HG03521 (cell line): ENCODE results near the gene FHIT.
"Not testable (repeated sequence)": the region's sequence is repeated elsewhere in the genome, so short reads cannot be mapped to it uniquely, and the experiment has no call there.

Source experiments
- ATAC-seq: cut with Tn5 transposase; IDR thresholded peaks from one replicate; pipeline ENCODE4 v1.9.1; 2021; ENCODE audit warnings: mild to moderate bottlenecking, moderate library complexity; ENCODE audit not compliant: unreplicated experiment

The FHIT gene

DNA sequence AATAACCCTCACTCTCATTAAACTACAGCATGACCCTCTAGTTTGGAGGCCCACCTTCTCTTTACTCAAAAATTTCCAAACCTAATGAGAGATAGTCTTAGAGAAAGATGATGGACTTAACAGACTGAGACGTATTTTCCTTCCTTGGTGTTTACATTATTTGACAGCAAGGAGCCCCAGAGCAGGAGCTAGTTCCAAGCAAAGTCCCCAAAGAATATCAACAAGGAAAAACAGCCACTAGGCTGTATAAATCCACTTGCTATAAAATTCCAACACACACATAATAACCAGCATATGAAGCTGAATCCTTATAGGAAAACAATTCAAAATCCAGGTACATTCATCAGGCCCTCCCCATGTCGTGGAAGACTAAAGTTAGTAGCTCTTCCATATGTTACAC is 660.0 kb downstream of the FHIT start:
- ATAC-seq, result no peak

DNA sequence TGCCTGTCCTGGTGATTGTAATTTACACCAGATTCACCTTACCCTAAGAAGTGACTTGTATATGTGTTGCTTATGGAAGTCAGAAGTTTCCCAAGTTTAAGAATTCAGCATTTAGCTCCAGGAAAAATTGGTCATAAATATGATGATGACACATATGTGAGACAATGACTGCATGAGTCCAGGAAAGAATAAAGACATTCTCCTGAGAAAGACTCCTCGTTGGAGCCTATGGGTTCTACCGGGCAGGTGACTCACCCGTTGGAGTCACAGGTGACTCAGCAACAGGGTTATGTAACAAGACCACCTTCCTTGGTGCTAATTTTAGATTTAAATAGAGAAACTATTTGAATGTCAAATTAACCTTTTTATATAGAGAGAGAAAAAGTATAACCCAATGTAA is 662.4 kb downstream of the FHIT start:
- ATAC-seq, result no peak

DNA sequence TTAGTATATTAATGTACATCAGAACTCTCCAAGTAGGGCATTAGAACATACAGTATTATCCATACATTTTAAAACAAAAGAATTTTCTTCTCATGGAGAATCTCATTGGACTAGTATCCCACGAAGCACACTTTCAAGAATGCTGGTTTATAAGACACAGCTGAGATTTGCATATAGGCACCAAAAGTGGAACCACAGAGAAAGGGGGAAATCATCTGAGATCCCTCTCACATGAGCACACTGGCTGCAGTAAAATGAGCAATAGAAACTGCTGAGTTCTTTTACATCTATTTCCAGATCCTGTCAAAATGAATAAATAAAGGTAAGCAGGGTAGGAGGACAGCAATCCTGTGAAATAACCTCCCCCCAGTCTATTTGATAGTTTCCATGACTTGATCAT is 665.3 kb downstream of the FHIT start:
- ATAC-seq, result no peak

DNA sequence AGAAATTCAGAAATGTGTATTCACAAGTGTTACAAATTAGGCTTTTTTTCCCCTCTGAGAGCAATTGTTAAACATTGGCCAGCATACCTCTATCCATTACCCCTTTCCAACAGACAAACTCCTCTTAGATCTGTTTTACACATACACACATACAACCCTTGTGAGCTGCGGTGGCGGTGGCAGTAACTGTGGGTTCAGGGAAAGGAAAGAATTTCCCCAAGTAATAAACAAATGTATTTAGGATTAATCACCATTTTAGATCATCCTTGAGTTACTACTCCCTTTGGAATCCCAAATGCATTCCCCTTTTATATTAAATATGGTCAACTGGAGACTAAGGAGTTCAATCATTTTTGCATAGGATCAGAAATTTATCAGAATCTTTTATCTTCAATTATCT is 667.0 kb downstream of the FHIT start:
- no peak for ATAC-seq

DNA sequence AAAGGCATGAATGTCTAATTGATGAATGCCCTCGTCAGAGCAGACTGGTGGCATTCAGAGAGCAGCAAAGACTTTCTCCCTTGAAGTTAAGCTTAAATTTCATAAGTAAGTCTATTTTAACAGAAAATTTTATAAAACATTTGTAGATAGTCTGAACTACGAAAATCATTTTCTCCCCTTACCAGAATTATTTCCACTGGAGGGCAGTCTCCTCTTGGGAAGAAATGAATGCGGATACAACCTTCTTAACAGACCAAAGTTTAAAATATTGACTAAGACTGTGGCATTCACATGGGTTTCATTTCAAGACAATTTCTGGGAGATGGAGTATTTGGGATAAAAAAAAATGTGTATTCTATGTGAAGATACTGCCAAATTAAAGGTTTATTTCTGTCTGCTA is 669.0 kb downstream of the FHIT start:
- no peak for ATAC-seq

DNA sequence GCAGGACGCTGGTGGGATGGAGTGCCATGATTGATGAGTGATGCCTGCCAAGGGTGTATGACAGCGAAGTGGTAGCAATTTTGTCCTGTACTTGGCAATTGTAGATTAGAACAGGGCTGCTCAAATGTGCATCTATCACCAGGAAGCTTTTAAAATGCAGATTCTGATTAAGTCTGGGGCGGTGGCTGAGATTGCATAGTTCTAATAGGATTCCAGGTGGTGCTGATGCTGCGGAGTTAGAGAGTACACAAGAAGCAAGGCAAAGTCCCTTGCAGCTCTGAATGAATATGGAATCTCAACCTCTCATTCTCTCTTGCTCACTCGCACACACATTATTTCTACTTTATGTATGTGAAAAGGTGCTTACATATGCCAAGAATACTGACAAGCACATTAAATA is 670.4 kb downstream of the FHIT start:
- ATAC-seq, result no peak

DNA sequence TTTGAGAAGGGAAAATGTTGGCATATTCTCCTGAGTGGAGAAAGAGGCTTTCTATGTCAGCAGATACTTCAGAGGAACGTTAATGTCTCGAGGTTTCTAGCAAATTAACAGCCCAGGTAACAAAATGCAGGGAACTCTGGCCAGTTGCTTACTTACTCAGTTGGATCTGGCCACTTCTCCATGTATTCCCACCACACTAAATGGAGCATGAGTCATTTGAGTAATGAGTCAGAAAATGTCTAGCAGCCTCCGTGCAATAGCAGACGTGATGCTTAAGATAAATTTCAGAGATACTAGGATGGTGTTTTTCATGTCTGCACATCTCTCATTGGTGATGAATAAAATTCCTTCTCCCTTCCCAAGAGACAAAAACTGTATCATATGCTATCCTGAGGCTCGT is 671.5 kb downstream of the FHIT start:
- ATAC-seq, result no peak

DNA sequence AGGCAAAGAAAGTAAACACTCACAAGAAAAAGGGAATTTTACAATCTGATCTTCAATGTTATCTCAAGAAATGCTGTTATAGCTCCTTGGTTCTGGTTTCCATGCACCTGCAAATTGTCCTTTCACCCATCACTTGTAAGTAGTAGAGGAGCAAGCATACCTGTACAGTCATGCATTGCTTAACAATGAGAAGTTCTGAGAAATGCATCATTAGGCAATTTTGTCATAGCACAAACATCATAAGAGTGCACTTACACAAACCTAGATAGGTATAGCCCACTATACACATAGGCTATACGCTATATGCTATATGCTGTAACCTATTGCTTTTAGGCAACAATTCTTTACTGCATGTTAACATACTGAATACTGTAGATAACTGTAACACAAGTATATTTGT is 672.3 kb downstream of the FHIT start:
- ATAC-seq, result no peak

DNA sequence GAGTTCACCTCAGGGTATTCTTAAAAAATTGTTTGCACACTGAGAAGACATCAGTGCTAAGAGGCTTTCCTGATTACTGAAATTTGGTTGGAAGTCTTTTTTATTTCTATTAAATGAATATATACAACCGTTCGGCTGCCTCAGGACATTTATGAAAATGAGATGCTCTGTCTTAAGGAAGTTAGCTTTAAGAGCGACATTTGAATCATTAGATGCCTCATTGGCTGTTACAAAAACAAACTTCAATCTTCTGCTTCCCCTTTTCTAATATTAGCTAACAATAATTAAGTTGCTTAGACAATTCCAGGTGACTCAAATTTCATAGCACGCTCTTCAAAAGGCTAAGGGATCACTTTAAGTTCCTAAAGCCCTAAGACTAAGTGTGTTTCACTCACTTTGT is 673.7 kb downstream of the FHIT start:
- no peak for ATAC-seq

DNA sequence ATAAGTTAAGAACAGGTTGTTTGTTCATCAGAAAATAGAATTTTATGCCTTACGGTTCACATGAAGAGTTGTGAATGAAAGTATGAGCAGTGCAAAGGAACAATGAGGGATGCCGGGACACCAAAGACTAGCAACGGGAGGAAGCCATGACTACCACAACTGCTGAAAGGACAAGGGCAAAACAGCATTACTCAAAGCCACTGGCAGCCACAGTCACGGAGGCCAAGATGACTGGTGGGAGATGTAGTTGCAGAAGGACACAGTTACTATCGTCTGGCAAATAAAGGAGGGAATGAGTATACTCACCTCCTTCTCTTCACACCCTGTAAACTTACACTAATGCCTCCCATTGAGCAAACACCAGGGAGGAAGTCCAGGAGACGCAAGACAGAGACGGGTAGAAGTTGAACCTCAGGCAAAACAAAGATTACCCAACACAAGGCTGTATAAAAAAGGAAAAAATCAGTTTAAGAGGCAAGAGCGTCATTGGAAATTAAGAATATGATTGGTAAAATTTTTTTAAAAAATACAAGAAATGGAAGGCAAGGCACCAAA is 675.5 kb downstream of the FHIT start:
- ATAC-seq, result no peak

DNA sequence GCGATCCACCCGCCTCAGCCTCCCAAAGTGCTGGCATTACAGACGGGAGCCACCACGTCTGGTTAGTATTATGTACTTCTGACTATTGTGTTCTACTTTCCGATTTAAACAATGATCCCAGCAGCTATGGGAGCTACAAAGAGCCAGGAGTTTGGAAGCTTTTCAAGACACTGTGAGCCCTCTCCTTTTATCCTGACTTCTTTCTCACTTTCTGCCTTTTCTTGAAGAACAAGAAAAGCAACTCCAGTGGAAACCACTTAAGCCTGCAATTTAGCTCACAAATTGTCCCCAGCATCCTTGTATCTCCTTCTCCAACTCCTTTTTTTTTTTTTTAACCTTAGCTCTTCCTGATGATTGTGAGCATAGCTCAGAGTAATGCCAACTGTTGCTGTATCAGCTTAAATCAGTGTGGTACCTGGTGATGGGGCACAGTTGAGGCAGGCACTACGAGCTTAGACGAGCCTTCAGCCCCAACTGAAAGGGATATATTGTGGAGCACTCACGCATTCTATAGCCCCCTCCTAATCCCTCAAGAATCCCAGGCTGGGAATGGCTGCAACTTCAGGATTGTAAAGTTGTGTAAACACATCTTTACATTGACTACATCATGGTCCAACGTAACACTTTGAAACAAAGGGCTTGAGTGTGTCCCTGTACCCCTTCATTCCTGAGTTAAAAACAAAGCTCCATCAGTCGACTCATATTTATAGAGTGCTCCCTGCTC is 677.0 kb downstream of the FHIT start:
- no peak for ATAC-seq

DNA sequence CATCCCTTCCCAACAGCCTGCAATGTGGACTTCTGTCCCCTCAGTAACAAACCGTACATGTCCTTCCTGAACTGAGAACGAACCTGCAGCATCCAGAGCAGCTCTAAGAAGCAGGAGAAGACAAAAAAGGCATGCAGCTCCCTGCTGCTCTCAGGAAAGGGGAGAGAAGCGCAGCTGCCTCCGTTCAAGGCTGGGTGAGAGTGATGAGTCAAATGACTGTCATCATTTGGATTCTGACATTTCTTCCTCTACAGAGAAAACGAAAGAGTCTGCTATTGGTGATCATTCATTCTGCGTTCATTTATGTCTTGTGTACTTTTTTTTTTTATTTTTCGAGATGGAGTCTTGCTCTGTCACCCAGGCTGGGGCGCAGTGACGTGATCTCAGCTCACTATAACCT is 677.8 kb downstream of the FHIT start:
- ATAC-seq, result no peak

DNA sequence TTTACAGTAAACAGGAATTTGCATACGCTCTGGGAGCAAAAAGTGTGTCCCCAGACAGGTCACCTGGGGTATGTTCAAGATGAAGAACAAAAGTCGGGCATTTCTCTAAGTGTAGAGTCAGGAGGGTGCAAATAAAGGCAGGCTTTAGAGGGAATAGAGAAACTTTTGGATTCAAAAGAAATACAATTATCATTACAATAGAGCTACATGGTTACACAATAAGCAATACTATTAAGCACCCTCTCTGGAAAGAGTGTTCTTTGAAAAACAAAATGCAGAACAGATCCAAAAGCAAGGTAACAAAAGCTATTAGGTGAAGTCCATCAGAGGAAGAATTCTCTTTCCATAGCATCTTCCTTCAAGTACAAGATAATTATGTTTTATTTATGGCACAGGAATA is 679.7 kb downstream of the FHIT start:
- ATAC-seq, result no peak

DNA sequence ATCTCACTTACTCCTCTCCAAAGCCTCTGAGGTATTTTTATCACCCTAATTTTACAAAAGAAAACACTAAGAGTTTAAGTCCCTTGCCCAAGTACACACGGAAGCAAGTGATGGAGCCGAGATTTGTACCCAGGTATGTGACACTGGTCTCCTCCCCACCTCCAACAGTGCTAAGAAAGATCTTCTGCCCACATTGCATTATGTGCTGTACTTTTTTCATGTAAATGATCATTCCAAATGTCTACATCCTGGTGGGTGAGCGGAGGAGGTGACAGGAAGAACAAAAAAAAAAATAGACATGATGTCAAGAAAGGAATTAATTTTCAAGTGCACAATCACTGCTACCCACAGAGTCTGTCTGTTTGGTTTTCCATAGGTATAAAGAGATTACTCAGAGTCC is 694.1 kb downstream of the FHIT start:
- ATAC-seq, result no peak

DNA sequence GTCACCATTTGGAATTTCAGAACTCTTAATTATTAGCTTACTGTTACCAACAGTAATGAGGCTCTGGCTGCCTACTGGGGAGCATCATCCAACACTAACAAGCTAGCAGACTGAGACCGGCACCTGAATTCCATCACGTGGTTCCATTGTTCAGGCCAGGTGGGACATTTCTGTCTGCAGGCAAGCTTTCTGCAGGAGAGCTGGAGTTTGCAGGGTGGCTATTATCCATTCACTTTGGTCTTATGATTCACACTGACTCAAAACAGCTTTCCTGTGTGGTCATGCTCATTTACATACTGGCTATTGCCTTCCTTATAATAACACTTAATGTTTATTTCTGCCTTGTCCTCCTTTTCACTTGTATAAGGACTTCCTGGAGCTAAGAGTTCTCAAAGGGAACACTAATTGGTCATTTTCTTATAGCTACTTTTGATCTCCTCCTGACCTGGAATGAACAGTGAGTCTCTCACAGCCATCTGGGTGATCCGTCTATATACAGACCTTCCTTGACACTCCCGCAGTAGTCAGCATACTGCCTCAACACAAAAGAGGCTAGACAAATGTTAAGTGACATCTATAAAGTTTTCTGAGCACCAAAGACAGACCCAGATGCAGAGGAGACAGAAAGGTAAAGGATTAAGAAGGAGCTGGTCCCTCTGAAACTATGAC is 695.4 kb downstream of the FHIT start:
- peak; percentile 83 for ATAC-seq

DNA sequence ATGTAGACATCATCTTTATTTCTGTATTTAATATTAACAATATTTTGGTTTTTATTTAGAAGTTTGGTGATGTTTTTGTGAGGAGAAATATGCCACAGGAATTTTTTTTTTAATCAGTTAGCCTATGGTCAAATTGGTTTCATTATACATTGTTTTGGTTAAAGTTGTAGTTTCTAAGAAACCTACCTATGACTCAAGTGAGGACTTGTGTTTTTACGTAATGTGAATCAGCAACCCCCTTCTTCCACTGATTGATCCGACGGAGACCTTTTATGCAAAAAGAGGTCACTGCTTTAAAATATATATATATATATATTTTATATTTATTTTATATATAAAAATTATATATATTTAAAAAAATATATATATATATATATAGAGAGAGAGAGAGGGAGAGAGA is 698.1 kb downstream of the FHIT start:
- ATAC-seq, result no peak

DNA sequence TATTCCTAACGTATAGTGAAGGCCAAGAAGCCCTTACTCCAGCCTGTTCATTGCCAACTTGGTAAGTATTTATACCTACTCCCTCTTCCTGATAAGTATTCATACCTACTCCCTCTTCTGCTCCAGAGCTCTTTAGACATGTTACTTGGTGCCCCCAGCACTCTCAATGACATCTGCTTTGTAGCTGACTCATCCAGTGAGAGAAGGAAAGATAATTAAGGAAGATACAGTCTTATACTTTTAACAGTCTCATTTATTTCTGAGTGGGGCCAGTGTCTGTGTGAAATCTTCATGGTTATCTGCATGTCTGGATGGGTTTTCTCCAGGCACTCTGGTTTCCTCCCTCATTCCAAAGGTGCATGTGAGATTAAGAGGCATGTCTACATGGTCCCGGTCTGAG is 698.7 kb downstream of the FHIT start:
- no peak for ATAC-seq

DNA sequence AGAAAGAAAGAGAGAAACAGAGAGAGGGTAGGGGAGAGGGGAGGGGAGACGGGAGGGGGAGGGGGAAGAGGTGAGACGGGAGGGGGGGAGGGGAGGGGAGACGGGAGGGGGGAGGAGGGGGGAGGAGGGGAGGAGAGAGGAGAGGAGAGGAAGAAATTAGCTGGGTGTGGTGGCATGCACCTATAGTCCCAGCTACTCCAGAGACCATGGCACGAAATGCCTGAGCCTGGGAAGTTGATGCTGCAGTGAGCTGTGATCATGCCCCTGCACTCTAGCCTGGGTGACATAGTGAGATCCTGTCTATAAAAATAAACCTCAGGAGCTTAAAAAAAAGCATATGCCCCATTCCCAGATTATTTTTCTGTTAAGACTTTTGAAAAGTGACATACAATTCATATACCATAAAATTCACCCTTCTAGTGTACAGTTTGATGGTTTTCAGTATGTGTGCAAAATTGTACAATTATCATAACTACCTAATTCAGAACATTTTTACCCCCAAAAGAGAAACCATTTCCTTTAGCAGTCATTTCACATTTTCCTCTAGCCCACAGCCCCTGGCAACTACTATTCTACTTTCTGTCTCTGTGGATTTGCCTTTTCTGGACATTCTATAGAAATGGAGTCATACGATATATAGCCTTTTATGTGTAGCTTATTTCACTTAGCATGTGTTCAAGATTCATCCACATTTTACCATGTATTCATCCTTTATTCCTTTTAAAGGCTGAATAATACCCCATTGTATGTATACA is 699.6 kb downstream of the FHIT start:
- ATAC-seq, result no peak

DNA sequence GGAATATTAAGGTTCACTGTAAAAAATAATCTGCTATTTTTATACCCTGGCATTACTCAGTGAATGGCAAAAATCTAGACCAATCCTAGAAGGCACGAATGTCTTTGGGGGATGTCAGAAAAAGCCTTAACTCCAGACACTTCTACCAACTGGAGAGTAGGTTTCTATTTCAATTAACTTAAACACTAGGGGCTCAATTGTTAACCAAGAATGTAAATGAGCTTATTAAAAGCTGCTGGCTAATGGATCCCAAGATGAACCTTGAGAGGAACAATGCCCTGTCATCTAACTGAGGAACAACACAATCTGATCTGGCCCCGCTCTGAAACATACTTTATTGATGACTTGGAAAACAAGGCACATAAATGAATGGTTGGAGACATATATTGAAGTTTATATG is 701.4 kb downstream of the FHIT start:
- ATAC-seq, result no peak

DNA sequence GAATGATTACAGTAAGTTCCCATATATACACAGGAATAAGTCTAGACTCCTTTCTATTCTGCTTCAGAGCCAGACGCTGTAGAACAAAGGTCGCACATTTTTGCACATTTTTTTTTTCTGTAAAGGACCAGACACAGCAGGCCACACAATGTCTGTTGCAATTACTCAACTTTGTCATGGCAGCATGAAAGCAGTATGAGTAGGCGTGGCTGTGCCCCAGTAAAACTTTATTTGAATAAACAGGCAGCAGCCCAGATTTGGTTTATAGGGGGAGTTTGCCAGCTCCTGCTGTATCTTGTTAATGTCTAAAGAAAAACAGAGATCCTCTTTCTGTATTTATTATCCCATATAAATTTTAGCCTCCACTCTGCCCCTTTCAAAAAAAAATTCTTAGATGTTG is 708.3 kb downstream of the FHIT start:
- no peak for ATAC-seq

DNA sequence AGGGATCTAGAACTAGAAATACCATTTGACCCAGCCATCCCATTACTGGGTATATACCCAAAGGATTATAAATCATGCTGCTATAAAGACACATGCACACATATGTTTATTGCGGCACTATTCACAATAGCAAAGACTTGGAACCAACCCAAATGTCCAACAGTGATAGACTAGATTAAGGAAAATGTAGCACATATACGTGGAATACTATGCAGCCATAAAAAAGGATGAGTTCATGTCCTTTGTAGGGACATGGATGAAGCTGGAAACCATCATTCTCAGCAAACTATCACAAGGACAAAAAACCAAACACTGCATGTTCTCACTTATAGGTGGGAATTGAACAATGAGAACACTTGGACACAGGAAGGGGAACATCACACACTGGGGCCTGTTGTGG is 711.9 kb downstream of the FHIT start:
- ATAC-seq, result not testable (repeated sequence)

DNA sequence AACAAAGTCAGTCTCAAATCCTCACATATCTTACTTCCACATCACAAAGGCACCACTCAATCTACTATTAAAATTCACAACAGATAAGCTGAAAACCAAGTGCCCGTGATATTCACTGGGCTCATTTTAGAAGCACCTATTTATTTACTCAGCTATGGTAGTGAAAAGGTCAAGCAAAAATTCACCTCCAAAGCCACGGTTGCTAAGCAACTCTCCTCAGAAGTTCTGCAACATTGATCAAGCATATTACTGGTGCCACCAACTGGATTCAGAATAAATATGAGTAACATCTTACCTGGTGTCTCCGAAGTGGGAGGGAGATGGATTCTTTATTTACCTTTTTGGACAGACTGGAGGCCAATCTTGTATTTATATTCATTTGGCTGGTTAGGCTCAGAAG is 714.8 kb downstream of the FHIT start:
- ATAC-seq, result peak; percentile 40
